Sigmoid colon (tissue), 7 donors: ENCODE results near the gene PPP1R27. TPM values are rescaled to one million over a fixed set of nuclear protein-coding genes. Genes with fewer than 3 reads are reported as not detected.

Experiments used
- DNase-seq: peaks from one replicate; pipeline ENCODE4 v3.0.0-alpha.2; 2019
- H3K27ac ChIP-seq, 4 donors: fragments of 200-600 bp; sonication (generic); one replicate each; pipeline ENCODE4 v1.5.1; 2016 to 2019; ENCODE audit warnings: mild to moderate bottlenecking in 1 of 4
- H3K27me3 ChIP-seq, 3 donors: fragments of 200-600 bp; sonication (generic); one replicate each; pipeline ENCODE4 v1.5.1; 2019; ENCODE audit warnings: mild to moderate bottlenecking in 1 of 3
- H3K36me3 ChIP-seq, 4 donors: fragments of 200-600 bp; sonication (generic); one replicate each; pipeline ENCODE4 v1.5.1; 2016 to 2019
- H3K4me1 ChIP-seq, 4 donors: fragments of 200-600 bp; sonication (generic); one replicate each; pipeline ENCODE4 v1.5.1; 2017 to 2019
- H3K4me3 ChIP-seq, 4 donors: fragments of 200-600 bp; sonication (generic); one replicate each; pipeline ENCODE4 v1.5.1; 2017 to 2019; ENCODE audit warnings: mild to moderate bottlenecking in 2 of 4, moderate library complexity in 1 of 4
- H3K9me3 ChIP-seq, 4 donors: fragments of 200-600 bp in 3 of 4; sonication (generic) in 3 of 4; one replicate each; pipeline versions ENCODE4 v1.5.1 to v1.6.1; 2013 to 2019
- EP300 ChIP-seq, 4 donors: sonication (generic); formaldehyde crosslinking; IDR thresholded peaks; one replicate each; pipeline ENCODE4 v1.6.1; 2017; ENCODE audit warnings: antibody characterized with exemption in 4 of 4
- POLR2A ChIP-seq, 2 donors: fragments of 450-650 bp; IDR thresholded peaks; one replicate each; pipeline ENCODE4 v1.6.1; 2016; ENCODE audit warnings: antibody characterized with exemption in 2 of 2, mild to moderate bottlenecking in 2 of 2, moderate library complexity in 2 of 2
- POLR2AphosphoS5 ChIP-seq, 4 donors: sonication (generic); formaldehyde crosslinking; IDR thresholded peaks; one replicate each; pipeline ENCODE4 v1.6.1; 2017; ENCODE audit warnings: antibody characterized with exemption in 4 of 4
- WGBS, 2 donors: extraction: QIAGEN DNeasy Blood & Tissue Kit; methylation state at CpG; one replicate each; pipeline ENCODE4 v1.1.7; 2013; 5-methylcytosine and 5-hydroxymethylcytosine counted together
- intact Hi-C: fragments of 100-400 bp; cut with DNase I; formaldehyde crosslinking; loops from one replicate; pipeline ENCODE4 v1.15.1; 2023
- polyA plus RNA-seq, 3 donors: library from polyadenylated mRNA; stranded (reverse); fragments of 200-250 nt; gene quantifications; one replicate each; pipeline ENCODE4 v1.2.3, GENCODE V29; 2013
- total RNA-seq, 4 donors: library from RNA; depleted of rRNA; stranded (reverse); fragments of >200 nt; gene quantifications; one replicate each; pipeline ENCODE4 v1.1.0, GENCODE V29; 2016
- TF ChIP-seq, protein P1 (sequence below), 4 experiments: fragments of 450-650 bp in 3 of 4; fragments of 200-600 bp in 1 of 4; IDR thresholded peaks; one replicate each; pipeline ENCODE4 v1.5.1; 2016 to 2019; ENCODE audit warnings: antibody characterized with exemption in 4 of 4, mild to moderate bottlenecking in 3 of 4, moderate library complexity in 2 of 4
- donor health status: healthy with polysubstance abuse.
- donor health status: Bipolar disorder and iron deficiency.
- donor health status: healthy.

Gene PPP1R27
- total and polyA plus RNA-seq, 7 donors: 0.50 TPM; not detected in 6

- no peaks in the 10 kb centered on the region for H3K4me1 ChIP-seq
- WGBS, 2 donors: 56 to 76% methylated on average over 23 to 24 of the region's 24 CpGs
- no peaks in the 10 kb centered on the region for H3K9me3 ChIP-seq
- no peaks in the 10 kb centered on the region for H3K36me3 ChIP-seq
- TF ChIP-seq POLR2AphosphoS5 (IDR thresholded peaks at IDR 0.05) (no peak), POLR2A (IDR thresholded peaks at IDR 0.05) (no peak), EP300 (IDR thresholded peaks at IDR 0.05) (no peak)
- TF ChIP-seq, protein P1, sequence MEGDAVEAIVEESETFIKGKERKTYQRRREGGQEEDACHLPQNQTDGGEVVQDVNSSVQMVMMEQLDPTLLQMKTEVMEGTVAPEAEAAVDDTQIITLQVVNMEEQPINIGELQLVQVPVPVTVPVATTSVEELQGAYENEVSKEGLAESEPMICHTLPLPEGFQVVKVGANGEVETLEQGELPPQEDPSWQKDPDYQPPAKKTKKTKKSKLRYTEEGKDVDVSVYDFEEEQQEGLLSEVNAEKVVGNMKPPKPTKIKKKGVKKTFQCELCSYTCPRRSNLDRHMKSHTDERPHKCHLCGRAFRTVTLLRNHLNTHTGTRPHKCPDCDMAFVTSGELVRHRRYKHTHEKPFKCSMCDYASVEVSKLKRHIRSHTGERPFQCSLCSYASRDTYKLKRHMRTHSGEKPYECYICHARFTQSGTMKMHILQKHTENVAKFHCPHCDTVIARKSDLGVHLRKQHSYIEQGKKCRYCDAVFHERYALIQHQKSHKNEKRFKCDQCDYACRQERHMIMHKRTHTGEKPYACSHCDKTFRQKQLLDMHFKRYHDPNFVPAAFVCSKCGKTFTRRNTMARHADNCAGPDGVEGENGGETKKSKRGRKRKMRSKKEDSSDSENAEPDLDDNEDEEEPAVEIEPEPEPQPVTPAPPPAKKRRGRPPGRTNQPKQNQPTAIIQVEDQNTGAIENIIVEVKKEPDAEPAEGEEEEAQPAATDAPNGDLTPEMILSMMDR (IDR thresholded peaks at IDR 0.05): no peak
- intact Hi-C loops: no loop called here
- no peak overlapping the region for H3K4me3 ChIP-seq
- DNase-seq: no peak
- H3K27me3 ChIP-seq: peaks cover 2 to 68% (median 31%) of the 10 kb centered on the region in 3 donors
- no peak overlapping the region for H3K27ac ChIP-seq
These were observed 19.9 kb downstream of the PPP1R27 start for GRCh38 chr17:81814748-81815645.

GRCh38 chr17:81813861-81814683 lies 20.8 kb downstream of the PPP1R27 start:
- DNase-seq: no peak
- peaks cover 2 to 68% (median 26%) of the 10 kb centered on the region in 3 donors for H3K27me3 ChIP-seq
- H3K9me3 ChIP-seq: no peaks in the 10 kb centered on the region
- no peaks in the 10 kb centered on the region for H3K4me1 ChIP-seq
- H3K36me3 ChIP-seq: no peaks in the 10 kb centered on the region
- intact Hi-C loops: no loop called here
- no peak for TF ChIP-seq POLR2AphosphoS5 (IDR thresholded peaks at IDR 0.05)
- WGBS, 2 donors: 92 to 93% methylated on average over 41 of the region's 41 CpGs
- no peak overlapping the region for H3K27ac ChIP-seq
- no peak overlapping the region for H3K4me3 ChIP-seq

GRCh38 chr17:81813371-81813684 lies 21.5 kb downstream of the PPP1R27 start:
- Histone ChIP-seq H3K27me3 (peaks cover 2 to 71% (median 26%) of the 10 kb centered on the region in 3 donors), H3K4me3 (no peak overlapping the region), H3K27ac (no peak overlapping the region), H3K9me3 (no peaks in the 10 kb centered on the region), H3K4me1 (no peaks in the 10 kb centered on the region), H3K36me3 (no peaks in the 10 kb centered on the region)
- WGBS, 2 donors: 85 to 92% methylated on average over 15 of the region's 15 CpGs
- intact Hi-C loops: no loop called here
- TF ChIP-seq EP300 (IDR thresholded peaks at IDR 0.05) (no peak), POLR2AphosphoS5 (IDR thresholded peaks at IDR 0.05) (no peak), POLR2A (IDR thresholded peaks at IDR 0.05) (no peak)
- TF ChIP-seq, protein P1 (IDR thresholded peaks at IDR 0.05): no peak
- no peak for DNase-seq

DNA sequence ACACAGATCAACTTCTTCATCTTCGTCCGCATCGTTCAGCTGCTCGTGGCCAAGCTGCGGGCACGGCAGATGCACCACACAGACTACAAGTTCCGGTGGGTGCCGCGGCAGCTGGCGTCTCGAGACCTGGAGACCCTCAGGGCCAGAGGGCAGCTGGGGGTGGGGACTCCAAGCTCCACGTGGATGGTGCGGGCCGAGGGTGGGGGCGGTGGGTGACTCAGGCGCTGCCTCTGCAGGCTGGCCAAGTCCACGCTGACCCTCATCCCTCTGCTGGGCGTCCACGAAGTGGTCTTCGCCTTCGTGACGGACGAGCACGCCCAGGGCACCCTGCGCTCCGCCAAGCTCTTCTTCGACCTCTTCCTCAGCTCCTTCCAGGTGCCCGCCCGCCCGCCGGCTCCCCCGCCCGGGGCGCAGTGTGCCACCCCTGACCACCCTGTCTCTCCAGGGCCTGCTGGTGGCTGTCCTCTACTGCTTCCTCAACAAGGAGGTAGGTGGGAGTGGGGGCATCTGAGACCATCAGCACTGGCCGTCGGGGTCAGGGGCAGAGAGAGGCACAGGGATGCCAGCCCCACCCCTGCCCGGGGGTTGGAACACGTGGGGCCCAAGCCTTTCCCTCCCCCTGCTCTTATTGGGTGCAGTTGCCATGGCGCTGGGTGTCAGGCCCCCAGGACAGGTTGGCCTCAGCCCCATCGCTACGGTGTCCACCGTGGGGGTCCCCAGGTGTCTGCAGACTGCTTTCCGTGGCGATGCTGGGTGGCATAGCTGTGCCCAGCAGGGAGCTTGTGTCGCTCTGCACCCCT lies 22.1 kb downstream of the PPP1R27 start:
- Histone ChIP-seq H3K27me3 (peaks cover 2 to 76% (median 28%) of the 10 kb centered on the region in 3 donors), H3K4me3 (no peak overlapping the region), H3K9me3 (no peaks in the 10 kb centered on the region), H3K36me3 (no peaks in the 10 kb centered on the region), H3K4me1 (no peaks in the 10 kb centered on the region), H3K27ac (no peak overlapping the region)
- WGBS, 2 donors: 84 to 89% methylated on average over 45 of the region's 45 CpGs
- intact Hi-C loops: no loop called here
- DNase-seq: no peak
- TF ChIP-seq POLR2A (IDR thresholded peaks at IDR 0.05) (no peak), EP300 (IDR thresholded peaks at IDR 0.05) (no peak), POLR2AphosphoS5 (IDR thresholded peaks at IDR 0.05) (no peak)

GRCh38 chr17:81811705-81812570 lies 22.9 kb downstream of the PPP1R27 start:
- no peak overlapping the region for H3K27ac ChIP-seq
- intact Hi-C loops: no loop called here
- WGBS, 2 donors: 83 to 84% methylated on average over 24 of the region's 24 CpGs
- H3K4me3 ChIP-seq: no peak overlapping the region
- H3K4me1 ChIP-seq: no peaks in the 10 kb centered on the region
- no peaks in the 10 kb centered on the region for H3K9me3 ChIP-seq
- H3K36me3 ChIP-seq: no peaks in the 10 kb centered on the region
- DNase-seq: no peak
- no peak for TF ChIP-seq POLR2A (IDR thresholded peaks at IDR 0.05)
- peaks cover 2 to 77% (median 34%) of the 10 kb centered on the region in 3 donors for H3K27me3 ChIP-seq
